ENCODE measurements around the gene UCK2.

UCK2 gene

GRCh38 chr1:165947797-165948455 is 120.5 kb downstream of the UCK2 start:
- no peak for DNase-seq

DNA sequence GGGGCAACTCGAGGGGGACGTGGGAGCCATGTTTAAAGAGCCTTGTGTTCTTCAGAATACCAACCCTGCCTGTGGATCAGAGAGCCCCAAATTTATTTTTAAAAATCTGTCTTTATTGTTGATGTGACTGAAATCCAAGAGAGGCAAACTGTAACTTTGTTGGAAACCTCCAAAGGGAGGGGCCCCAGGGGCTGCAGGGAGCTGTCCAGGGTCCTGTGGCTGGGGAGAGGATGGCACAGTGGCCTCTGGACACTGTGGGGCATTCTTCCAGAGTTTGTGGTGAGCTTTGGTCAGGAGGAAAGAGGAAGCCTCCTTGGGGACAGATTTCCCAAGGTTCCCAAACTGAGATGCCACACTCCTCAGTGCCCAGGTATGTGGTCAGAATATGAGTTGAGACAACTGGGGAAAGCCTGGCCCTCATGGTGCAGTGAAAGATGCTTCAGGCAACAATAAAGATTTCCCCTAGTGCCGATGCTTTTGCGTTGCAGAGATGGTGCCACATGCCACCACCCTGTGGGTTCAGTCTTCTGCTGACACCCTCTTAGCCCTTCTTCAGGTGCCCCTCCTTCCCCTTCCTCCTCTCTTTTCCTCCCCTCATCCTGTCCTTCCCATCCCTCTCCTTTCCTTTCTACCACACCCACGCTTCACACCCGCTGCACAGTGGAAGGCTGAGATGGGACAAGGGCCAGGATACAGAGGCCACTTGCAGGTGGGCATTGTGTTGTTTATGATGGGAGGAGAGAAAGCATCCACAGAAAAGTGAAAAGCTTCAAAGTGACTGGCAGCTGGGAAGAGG is 122.1 kb downstream of the UCK2 start:
- DNase-seq = no peak

- DNase-seq = no peak
Measured at GRCh38 chr1:165954940-165955339, 127.5 kb downstream of the UCK2 start.

GRCh38 chr1:165958306-165958705 is 130.9 kb downstream of the UCK2 start:
- no peak for DNase-seq

DNA sequence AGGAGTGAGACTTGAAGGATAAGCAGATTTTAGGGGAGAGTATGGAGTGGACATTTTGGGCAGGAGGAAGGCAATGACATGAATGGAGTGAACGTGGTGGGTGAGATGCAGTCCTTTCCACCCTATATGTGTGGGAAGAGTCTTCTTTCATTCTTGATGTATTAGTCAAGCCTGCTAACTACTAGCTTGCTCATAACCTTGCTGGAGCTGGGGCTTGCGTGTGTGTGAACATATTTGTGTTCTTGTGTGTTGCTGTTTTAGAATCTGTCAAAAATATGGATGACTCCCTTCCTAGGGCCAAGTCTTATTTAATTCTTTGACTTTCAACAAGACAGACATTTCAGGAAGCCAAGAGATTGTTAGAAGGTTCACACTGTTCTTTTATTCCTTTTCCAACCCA is 132.7 kb downstream of the UCK2 start:
- no peak for DNase-seq

GRCh38 chr1:165960881-165961280 is 133.5 kb downstream of the UCK2 start:
- DNase-seq = no peak
